GM12864 (cell line): ENCODE data around the gene RNF34.
A peak's percentile ranks its signal among the peaks of the same experiment; 100 is the strongest.

Source experiments
- DNase-seq: peaks from one replicate; pipeline ENCODE4 v3.0.0-alpha.2; 2011; ENCODE audit warnings: low read depth
- H3K4me3 ChIP-seq: 2 replicates; pipeline ENCODE4 v1.5.1; 2011; ENCODE audit warnings: mild to moderate bottlenecking, low read depth, low read length, control low read depth
- TF ChIP-seq, protein P1 (sequence below): IDR thresholded peaks from 2 replicates; pipeline ENCODE4 v1.5.1; 2011; ENCODE audit warnings: low read depth, mild to moderate bottlenecking, moderate library complexity, low read length, control low read depth, inconsistent platforms; ENCODE audit errors: missing control alignments

RNF34 gene

GRCh38 chr12:121438905-121439304 is 39.0 kb downstream of the RNF34 start:
- no peak for DNase-seq
- TF ChIP-seq, protein P1, sequence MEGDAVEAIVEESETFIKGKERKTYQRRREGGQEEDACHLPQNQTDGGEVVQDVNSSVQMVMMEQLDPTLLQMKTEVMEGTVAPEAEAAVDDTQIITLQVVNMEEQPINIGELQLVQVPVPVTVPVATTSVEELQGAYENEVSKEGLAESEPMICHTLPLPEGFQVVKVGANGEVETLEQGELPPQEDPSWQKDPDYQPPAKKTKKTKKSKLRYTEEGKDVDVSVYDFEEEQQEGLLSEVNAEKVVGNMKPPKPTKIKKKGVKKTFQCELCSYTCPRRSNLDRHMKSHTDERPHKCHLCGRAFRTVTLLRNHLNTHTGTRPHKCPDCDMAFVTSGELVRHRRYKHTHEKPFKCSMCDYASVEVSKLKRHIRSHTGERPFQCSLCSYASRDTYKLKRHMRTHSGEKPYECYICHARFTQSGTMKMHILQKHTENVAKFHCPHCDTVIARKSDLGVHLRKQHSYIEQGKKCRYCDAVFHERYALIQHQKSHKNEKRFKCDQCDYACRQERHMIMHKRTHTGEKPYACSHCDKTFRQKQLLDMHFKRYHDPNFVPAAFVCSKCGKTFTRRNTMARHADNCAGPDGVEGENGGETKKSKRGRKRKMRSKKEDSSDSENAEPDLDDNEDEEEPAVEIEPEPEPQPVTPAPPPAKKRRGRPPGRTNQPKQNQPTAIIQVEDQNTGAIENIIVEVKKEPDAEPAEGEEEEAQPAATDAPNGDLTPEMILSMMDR: no peak
- H3K4me3 ChIP-seq: no peak overlapping the region

DNA sequence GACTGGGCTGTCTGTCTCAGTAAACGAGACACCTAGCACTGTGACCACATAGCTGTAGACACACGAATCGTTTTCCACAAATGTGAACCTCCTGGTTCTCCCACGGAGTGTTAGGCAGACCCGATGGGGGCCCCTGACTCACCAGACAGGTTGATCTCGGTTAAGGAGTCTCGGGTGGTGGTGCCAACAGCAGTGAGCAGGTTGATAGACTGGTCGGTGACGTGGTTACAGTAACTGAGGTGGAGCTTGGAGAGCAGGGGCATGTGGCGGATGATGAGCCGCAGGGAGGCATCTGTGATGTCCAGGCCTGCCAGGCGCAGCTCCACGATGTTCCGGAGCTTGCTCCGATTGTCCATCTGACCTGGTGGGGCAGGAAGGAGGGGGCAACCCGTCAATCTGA is 39.8 kb downstream of the RNF34 start:
- TF ChIP-seq, protein P1: no peak
- DNase-seq: no peak

DNA sequence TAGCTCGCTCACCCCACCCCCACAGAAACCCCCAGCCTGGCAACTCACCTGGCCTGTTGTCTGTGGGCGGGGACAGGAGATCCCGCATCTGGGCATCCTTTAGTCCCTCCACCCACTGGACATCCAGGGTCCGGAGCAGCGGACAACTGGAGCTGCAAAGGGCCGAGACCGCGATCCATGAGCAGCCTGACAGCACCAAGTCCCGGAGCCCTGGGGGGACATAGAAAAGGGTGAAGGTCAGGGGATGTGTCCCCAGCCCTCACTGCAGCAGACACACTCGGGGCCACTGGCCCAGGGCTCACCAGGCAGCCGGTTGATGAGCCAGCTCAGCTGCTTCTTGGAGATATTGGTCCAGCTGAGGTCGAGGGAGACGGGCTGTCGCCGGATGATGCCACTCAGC is 40.9 kb downstream of the RNF34 start:
- TF ChIP-seq, protein P1: no peak
- no peak overlapping the region for H3K4me3 ChIP-seq
- no peak for DNase-seq

More for the DNA sequence above, 39.8 kb downstream of the RNF34 start:
- H3K4me3 ChIP-seq: no peak overlapping the region

- H3K4me3 ChIP-seq: no peak overlapping the region
- DNase-seq: no peak
- TF ChIP-seq, protein P1: no peak
These were observed 41.6 kb downstream of the RNF34 start for GRCh38 chr12:121441555-121441954.

GRCh38 chr12:121442028-121442948 is 42.4 kb downstream of the RNF34 start:
- DNase-seq: no peak
- TF ChIP-seq, protein P1: no peak
- no peak overlapping the region for H3K4me3 ChIP-seq

- TF ChIP-seq, protein P1: peak; percentile 91
- DNase-seq: no peak
- H3K4me3 ChIP-seq: no peak overlapping the region
These were observed 43.4 kb downstream of the RNF34 start for GRCh38 chr12:121443193-121443870.
